BE2C (cell line): ENCODE measurements around the gene SLF2.

Experiments
- DNase-seq: peaks from one replicate; pipeline ENCODE4 v3.0.0-alpha.2; 2020
- H3K27me3 ChIP-seq: fragments of 250-450 bp; sonication (Bioruptor Pico); 2 replicates; pipeline ENCODE4 v1.5.1; 2020; ENCODE audit warnings: mild to moderate bottlenecking
- H3K36me3 ChIP-seq: fragments of 250-450 bp; sonication (Bioruptor Pico); 2 replicates; pipeline ENCODE4 v1.5.1; 2020; ENCODE audit warnings: mild to moderate bottlenecking
- H3K4me1 ChIP-seq: fragments of 250-450 bp; sonication (Bioruptor Pico); 2 replicates; pipeline ENCODE4 v1.5.1; 2020
- H3K4me3 ChIP-seq: 2 replicates; pipeline ENCODE4 v1.5.1; 2011; ENCODE audit warnings: low read depth, low read length
- H3K9me3 ChIP-seq: fragments of 250-450 bp; sonication (Bioruptor Pico); 2 replicates; pipeline ENCODE4 v1.5.1; 2020
- TF ChIP-seq, protein P1 (sequence below): IDR thresholded peaks from 2 replicates; pipeline ENCODE4 v1.5.1; 2012; ENCODE audit warnings: mild to moderate bottlenecking, low read depth, low read length

Gene SLF2

DNA sequence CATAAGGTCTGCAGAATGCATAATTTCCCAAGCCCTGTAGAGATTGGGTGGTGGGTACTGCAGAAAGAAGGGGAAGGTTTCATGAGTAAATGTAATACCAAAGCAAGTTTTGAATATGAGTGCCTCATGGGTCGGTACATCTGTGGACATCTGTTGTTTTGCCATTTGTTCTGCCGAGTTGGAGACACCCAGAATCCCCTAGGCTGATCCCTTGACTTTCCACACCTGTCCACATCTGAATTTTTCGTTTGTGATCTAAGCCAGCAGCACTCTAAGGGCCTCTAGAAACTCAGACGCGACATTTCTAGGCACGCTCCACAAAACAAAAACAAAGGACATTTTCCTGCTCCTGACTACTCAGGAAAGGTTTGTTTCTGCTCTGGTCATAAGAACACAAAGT, 11.7 kb upstream of the SLF2 start:
- no peak for DNase-seq
- Histone ChIP-seq H3K4me3 (no peak overlapping the region), H3K27me3 (no peaks in the 10 kb centered on the region), H3K9me3 (no peaks in the 10 kb centered on the region), H3K4me1 (no peaks in the 10 kb centered on the region), H3K36me3 (no peaks in the 10 kb centered on the region)
- TF ChIP-seq, protein P1, sequence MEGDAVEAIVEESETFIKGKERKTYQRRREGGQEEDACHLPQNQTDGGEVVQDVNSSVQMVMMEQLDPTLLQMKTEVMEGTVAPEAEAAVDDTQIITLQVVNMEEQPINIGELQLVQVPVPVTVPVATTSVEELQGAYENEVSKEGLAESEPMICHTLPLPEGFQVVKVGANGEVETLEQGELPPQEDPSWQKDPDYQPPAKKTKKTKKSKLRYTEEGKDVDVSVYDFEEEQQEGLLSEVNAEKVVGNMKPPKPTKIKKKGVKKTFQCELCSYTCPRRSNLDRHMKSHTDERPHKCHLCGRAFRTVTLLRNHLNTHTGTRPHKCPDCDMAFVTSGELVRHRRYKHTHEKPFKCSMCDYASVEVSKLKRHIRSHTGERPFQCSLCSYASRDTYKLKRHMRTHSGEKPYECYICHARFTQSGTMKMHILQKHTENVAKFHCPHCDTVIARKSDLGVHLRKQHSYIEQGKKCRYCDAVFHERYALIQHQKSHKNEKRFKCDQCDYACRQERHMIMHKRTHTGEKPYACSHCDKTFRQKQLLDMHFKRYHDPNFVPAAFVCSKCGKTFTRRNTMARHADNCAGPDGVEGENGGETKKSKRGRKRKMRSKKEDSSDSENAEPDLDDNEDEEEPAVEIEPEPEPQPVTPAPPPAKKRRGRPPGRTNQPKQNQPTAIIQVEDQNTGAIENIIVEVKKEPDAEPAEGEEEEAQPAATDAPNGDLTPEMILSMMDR: no peak

DNA sequence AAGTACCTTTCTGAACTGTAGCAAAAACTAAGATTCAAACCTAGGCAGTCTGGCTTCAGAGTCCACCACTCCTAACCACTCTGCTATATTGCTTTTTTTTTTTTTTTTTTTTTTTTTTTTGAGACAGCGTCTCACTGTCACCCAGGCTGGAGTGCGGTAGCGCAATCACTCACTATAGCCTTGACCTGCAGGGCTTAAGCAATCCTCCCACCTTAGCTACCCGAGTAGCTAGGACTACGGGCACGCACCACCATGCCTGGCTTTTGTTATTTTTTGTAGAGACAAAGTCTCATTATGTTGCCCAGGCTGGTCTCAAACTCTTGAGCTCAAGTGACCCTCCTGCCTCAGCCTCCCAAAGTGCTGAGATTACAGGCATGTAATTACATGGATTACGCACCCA, 10.1 kb upstream of the SLF2 start:
- H3K27me3 ChIP-seq: no peaks in the 10 kb centered on the region
- no peak for DNase-seq
- no peak overlapping the region for H3K4me3 ChIP-seq
- H3K36me3 ChIP-seq: no peaks in the 10 kb centered on the region
- no peaks in the 10 kb centered on the region for H3K4me1 ChIP-seq
- H3K9me3 ChIP-seq: no peaks in the 10 kb centered on the region
- TF ChIP-seq, protein P1: no peak

DNA sequence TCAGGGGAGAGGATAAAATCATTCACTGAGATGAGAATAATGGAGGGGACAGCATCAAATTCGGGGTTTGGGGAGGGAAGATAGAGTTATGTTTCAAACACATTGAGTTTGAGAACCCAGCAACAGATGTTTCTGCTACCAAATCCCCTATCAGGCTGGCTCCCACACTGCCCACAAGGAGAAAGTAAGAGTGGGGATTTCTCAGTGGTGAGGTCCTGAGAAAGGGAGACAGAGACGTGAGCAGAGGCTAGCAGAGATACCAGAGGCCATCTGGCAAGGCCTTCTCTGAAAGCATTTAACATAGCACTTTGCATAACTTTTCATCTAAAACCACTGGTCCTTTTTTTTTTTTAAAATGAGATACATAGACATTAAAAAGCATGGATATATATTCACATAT, 7.8 kb upstream of the SLF2 start:
- peaks cover 7% of the 10 kb centered on the region; the same call in 1 of the 2 replicates for H3K4me1 ChIP-seq
- TF ChIP-seq, protein P1: no peak
- no peaks in the 10 kb centered on the region for H3K36me3 ChIP-seq
- no peak for DNase-seq
- H3K27me3 ChIP-seq: no peaks in the 10 kb centered on the region
- H3K4me3 ChIP-seq: no peak overlapping the region
- no peaks in the 10 kb centered on the region for H3K9me3 ChIP-seq

DNA sequence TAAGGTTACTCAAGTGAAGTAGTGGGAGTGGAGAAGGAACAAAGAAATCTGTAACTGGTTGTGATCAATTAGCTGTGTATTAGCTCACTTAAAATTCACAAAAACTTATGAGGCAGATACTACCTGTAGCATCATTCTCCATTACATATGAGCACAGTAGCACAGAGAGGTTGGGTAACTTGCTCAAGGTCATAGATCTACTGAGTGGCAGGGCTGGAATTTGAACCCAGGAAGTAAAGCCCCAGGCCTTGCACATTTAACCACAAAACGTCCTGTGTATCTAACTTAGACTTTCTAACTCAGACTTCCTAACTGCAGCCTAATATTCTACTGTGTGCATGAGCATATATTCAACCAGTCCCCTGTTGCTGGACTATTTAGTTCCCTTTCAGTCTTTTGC, 5.6 kb upstream of the SLF2 start:
- Histone ChIP-seq H3K9me3 (no peaks in the 10 kb centered on the region), H3K36me3 (no peaks in the 10 kb centered on the region), H3K4me1 (peaks cover 18% of the 10 kb centered on the region), H3K27me3 (no peaks in the 10 kb centered on the region), H3K4me3 (no peak overlapping the region)
- TF ChIP-seq, protein P1: no peak
- DNase-seq: no peak

DNA sequence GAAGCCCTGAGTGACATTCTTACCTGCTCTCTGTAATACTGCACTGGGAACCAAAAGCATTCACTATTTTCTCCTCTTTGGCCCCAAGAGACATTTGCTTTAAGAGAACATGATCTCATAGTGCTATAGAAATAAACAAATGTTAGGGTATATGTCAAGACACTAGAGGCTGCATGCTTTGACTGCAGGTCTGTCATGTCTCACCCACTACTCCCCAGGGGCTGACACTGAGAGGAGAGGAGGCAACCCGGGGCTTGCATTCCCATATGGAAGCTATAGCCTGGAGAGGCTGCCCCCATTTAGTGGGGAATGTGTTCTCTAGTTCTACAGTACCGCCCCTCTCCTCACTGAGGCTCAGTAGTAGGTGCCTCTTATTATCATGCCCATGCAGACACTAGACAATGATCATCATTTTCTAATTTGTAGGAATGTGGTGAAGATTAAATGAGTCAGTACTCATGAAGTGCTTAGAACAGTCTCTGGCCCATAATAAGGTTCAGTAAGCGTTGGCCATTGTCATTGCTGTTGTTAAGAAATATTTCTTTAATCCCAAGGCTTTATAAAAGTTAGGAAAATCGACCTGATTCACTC, 4.9 kb upstream of the SLF2 start:
- Histone ChIP-seq H3K9me3 (no peaks in the 10 kb centered on the region), H3K4me3 (no peak overlapping the region), H3K36me3 (no peaks in the 10 kb centered on the region), H3K27me3 (no peaks in the 10 kb centered on the region), H3K4me1 (peaks cover 18% of the 10 kb centered on the region)
- no peak for DNase-seq
- TF ChIP-seq, protein P1: no peak

DNA sequence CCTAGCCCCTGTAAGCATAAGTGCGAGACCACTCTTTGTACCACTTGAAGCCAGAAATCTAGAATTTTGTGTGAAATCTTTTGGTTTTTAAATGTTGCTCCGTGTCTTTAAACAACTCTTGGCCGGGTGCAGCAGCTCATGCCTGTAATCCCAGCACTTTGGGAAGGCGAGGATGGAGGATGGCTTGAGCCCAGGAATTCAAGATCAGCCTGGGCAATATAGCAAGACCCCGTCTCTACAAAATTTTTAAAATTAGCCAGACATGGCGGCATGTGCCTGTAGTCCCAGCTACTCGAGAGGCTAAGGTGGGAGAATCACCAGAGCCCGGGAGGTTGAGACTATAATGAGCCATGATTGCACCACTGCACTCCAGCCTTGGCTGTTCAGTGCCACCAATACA, 4.4 kb upstream of the SLF2 start:
- TF ChIP-seq, protein P1: no peak
- no peaks in the 10 kb centered on the region for H3K9me3 ChIP-seq
- no peaks in the 10 kb centered on the region for H3K27me3 ChIP-seq
- H3K4me1 ChIP-seq: peaks cover 18% of the 10 kb centered on the region
- DNase-seq: no peak
- no peaks in the 10 kb centered on the region for H3K36me3 ChIP-seq
- H3K4me3 ChIP-seq: no peak overlapping the region
